ENCODE results near the gene RERE.
A peak's percentile ranks its signal among the peaks of the same experiment; 100 is the strongest.

RERE gene

GRCh38 chr1:8343044-8343443 is 474.4 kb downstream of the RERE start:
- DNase-seq: no peak

- no peak for DNase-seq
Observed at GRCh38 chr1:8342325-8342724, 475.1 kb downstream of the RERE start.

GRCh38 chr1:8340448-8340847 is 477.0 kb downstream of the RERE start:
- no peak for DNase-seq

- no peak for DNase-seq
Observed at GRCh38 chr1:8339203-8339600, 478.2 kb downstream of the RERE start.

- DNase-seq: no peak
Observed at GRCh38 chr1:8338526-8339202, 478.8 kb downstream of the RERE start.

GRCh38 chr1:8337776-8338525 is 479.5 kb downstream of the RERE start:
- DNase-seq: no peak

- no peak for DNase-seq
Observed at GRCh38 chr1:8335246-8335645, 482.2 kb downstream of the RERE start.

GRCh38 chr1:8334106-8334851 is 483.2 kb downstream of the RERE start:
- peak in 1 of 56 donors; percentile 15 for DNase-seq

GRCh38 chr1:8333246-8333987 is 484.0 kb downstream of the RERE start:
- no peak for DNase-seq

GRCh38 chr1:8332806-8333205 is 484.6 kb downstream of the RERE start:
- DNase-seq: no peak

GRCh38 chr1:8330271-8331125 is 486.9 kb downstream of the RERE start:
- DNase-seq: no peak

- no peak for DNase-seq
Observed at GRCh38 chr1:8329858-8330257, 487.6 kb downstream of the RERE start.

GRCh38 chr1:8329439-8329838 is 488.0 kb downstream of the RERE start:
- no peak for DNase-seq

GRCh38 chr1:8328271-8328670 is 489.2 kb downstream of the RERE start:
- no peak for DNase-seq

GRCh38 chr1:8326265-8326664 is 491.2 kb downstream of the RERE start:
- DNase-seq: no peak

- no peak for DNase-seq
Observed at GRCh38 chr1:8325771-8326170, 491.7 kb downstream of the RERE start.

GRCh38 chr1:8324176-8324810 is 493.1 kb downstream of the RERE start:
- no peak for DNase-seq

GRCh38 chr1:8323706-8324105 is 493.7 kb downstream of the RERE start:
- no peak for DNase-seq

GRCh38 chr1:8321612-8322011 is 495.8 kb downstream of the RERE start:
- no peak for DNase-seq

- DNase-seq: peak in 6 of 56 donors; percentile 9 to 58 (median 24)
Observed at GRCh38 chr1:8318436-8318835, 499.0 kb downstream of the RERE start.
